ENCODE measurements around the gene COL6A1.

GRCh38 chr21:46007492-46007868 is 25.9 kb downstream of the COL6A1 start:
- no peak for TF ChIP-seq POLR2AphosphoS5 (IDR thresholded peaks at IDR 0.05; ENCODE audit: low read depth, low read length)
- no peak for TF ChIP-seq TAF1 (IDR thresholded peaks at IDR 0.05; ENCODE audit: borderline replicate concordance, low read depth, low read length)
